ENCODE measurements around the gene KCNMA1.

DNA sequence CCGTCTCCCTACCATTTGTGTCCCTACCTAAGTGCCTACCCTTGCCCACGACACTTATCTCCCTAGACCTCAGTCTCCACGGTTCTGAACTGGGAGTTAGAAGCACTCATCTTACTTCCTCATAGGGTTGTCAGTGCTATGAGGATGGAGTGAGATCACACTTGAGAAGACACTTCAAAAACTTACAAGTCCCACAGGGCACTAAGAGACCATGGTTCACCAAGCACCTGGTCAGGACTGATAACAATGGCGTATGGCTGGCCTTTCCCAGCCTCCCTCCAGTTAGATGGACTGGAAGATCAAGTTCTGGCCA, 43.2 kb downstream of the KCNMA1 start:
- TF ChIP-seq CTCF (IDR thresholded peaks at IDR 0.05), result no peak
- no peak for TF ChIP-seq POLR2A (IDR thresholded peaks at IDR 0.05)
